GM18499 (cell line): Measurements from ENCODE around the gene OR52E1.
"Not testable (repeated sequence)": the region's sequence is repeated elsewhere in the genome, so short reads cannot be mapped to it uniquely, and the experiment has no call there.

Experiments
- ATAC-seq: cut with Tn5 transposase; IDR thresholded peaks from one replicate; pipeline ENCODE4 v1.9.1; 2021; ENCODE audit warnings: moderate number of reproducible peaks; ENCODE audit not compliant: insufficient read depth, unreplicated experiment

Gene OR52E1

GRCh38 chr11:5069272-5069671, at the start of gene OR52E1:
Gene OR52E1, plus strand, starts transcription at chr11:5069572.
- no peak for ATAC-seq

- ATAC-seq: no peak
Observed at GRCh38 chr11:5021996-5022395, 47.4 kb upstream of the OR52E1 start.

- ATAC-seq: no peak
Observed at GRCh38 chr11:5036669-5037068, 32.7 kb upstream of the OR52E1 start.

GRCh38 chr11:5037926-5038325, 31.4 kb upstream of the OR52E1 start:
- no peak for ATAC-seq

GRCh38 chr11:5038341-5038740, 31.0 kb upstream of the OR52E1 start:
- ATAC-seq: no peak

- ATAC-seq: no peak
Observed at GRCh38 chr11:5040876-5041275, 28.5 kb upstream of the OR52E1 start.

- no peak for ATAC-seq
Observed at GRCh38 chr11:5042091-5042490, 27.3 kb upstream of the OR52E1 start.

- no peak for ATAC-seq
Observed at GRCh38 chr11:5043380-5043779, 26.0 kb upstream of the OR52E1 start.

GRCh38 chr11:5046226-5046625, 23.1 kb upstream of the OR52E1 start, which contains the start of gene OR52J3:
Gene OR52J3, plus strand, starts transcription at chr11:5046526. Its CDS starts 0 bp downstream, at chr11:5046526.
- ATAC-seq: no peak

GRCh38 chr11:5046754-5047330, 22.5 kb upstream of the OR52E1 start:
- ATAC-seq: no peak

- ATAC-seq: not testable (repeated sequence)
Observed at GRCh38 chr11:5058679-5059078, 10.7 kb upstream of the OR52E1 start.

GRCh38 chr11:5059391-5059790, 10.0 kb upstream of the OR52E1 start, which contains the start of gene OR52E2:
Gene OR52E2, minus strand, starts transcription at chr11:5059627. Its CDS starts 0 bp downstream, at chr11:5059627.
- ATAC-seq: no peak

- ATAC-seq: no peak
Observed at GRCh38 chr11:5065027-5065426, 4.3 kb upstream of the OR52E1 start.

- no peak for ATAC-seq
Observed at GRCh38 chr11:5071799-5072198, 2.4 kb downstream of the OR52E1 start.

- no peak for ATAC-seq
Observed at GRCh38 chr11:5081405-5081804, 12.0 kb downstream of the OR52E1 start.

- no peak for ATAC-seq
Observed at GRCh38 chr11:5083602-5084001, 14.2 kb downstream of the OR52E1 start.

- no peak for ATAC-seq
Observed at GRCh38 chr11:5088556-5088955, 19.2 kb downstream of the OR52E1 start.

- no peak for ATAC-seq
Observed at GRCh38 chr11:5090668-5091067, 21.3 kb downstream of the OR52E1 start.

- no peak for ATAC-seq
Observed at GRCh38 chr11:5092821-5093585, 23.6 kb downstream of the OR52E1 start.

- no peak for ATAC-seq
Observed at GRCh38 chr11:5096011-5096410, 26.6 kb downstream of the OR52E1 start.

- no peak for ATAC-seq
Observed at GRCh38 chr11:5102246-5102645, 32.9 kb downstream of the OR52E1 start.

GRCh38 chr11:5103066-5103465, 33.7 kb downstream of the OR52E1 start:
- no peak for ATAC-seq
